Measurements from ENCODE around the gene ST3GAL2.
"Not testable (repeated sequence)": the region's sequence is repeated elsewhere in the genome, so short reads cannot be mapped to it uniquely, and the experiment has no call there.

Gene ST3GAL2

GRCh38 chr16:70417661-70418060 is 21.2 kb downstream of the ST3GAL2 start:
- no peak for DNase-seq (ENCODE audit: low read depth in 2 of 2)

GRCh38 chr16:70416748-70417616 is 21.9 kb downstream of the ST3GAL2 start:
- DNase-seq (ENCODE audit: low read depth in 2 of 2) = no peak

GRCh38 chr16:70413572-70413971 is 25.3 kb downstream of the ST3GAL2 start:
- not testable (repeated sequence) for DNase-seq (ENCODE audit: low read depth in 2 of 2)

GRCh38 chr16:70412385-70412784 is 26.5 kb downstream of the ST3GAL2 start:
- DNase-seq (ENCODE audit: low read depth in 2 of 2) = no peak

- no peak for DNase-seq (ENCODE audit: low read depth in 2 of 2)
Measured at GRCh38 chr16:70410734-70411133, 28.2 kb downstream of the ST3GAL2 start.

- DNase-seq (ENCODE audit: low read depth in 2 of 2) = no peak
Measured at GRCh38 chr16:70407811-70408274, 31.1 kb downstream of the ST3GAL2 start.

GRCh38 chr16:70406104-70406503 is 32.8 kb downstream of the ST3GAL2 start:
- not testable (repeated sequence) for DNase-seq (ENCODE audit: low read depth in 2 of 2)

GRCh38 chr16:70402916-70403659 is 35.8 kb downstream of the ST3GAL2 start:
- DNase-seq (ENCODE audit: low read depth in 2 of 2) = no peak

GRCh38 chr16:70399951-70400350 is 38.9 kb downstream of the ST3GAL2 start:
- DNase-seq (ENCODE audit: low read depth in 2 of 2) = no peak

- no peak for DNase-seq (ENCODE audit: low read depth in 2 of 2)
Measured at GRCh38 chr16:70399381-70399780, 39.5 kb downstream of the ST3GAL2 start.

- DNase-seq (ENCODE audit: low read depth in 2 of 2) = no peak
Measured at GRCh38 chr16:70398177-70398743, 40.6 kb downstream of the ST3GAL2 start.

GRCh38 chr16:70396246-70396904 is 42.5 kb downstream of the ST3GAL2 start:
- no peak for DNase-seq (ENCODE audit: low read depth in 2 of 2)

GRCh38 chr16:70395345-70395901 is 43.5 kb downstream of the ST3GAL2 start:
- DNase-seq (ENCODE audit: low read depth in 2 of 2) = peak; percentile 61 to 65

GRCh38 chr16:70394853-70395252 is 44.0 kb downstream of the ST3GAL2 start:
- no peak for DNase-seq (ENCODE audit: low read depth in 2 of 2)

GRCh38 chr16:70393662-70394061 is 45.2 kb downstream of the ST3GAL2 start:
- no peak for DNase-seq (ENCODE audit: low read depth in 2 of 2)

- no peak for DNase-seq (ENCODE audit: low read depth in 2 of 2)
Measured at GRCh38 chr16:70392606-70393005, 46.3 kb downstream of the ST3GAL2 start.

- no peak for DNase-seq (ENCODE audit: low read depth in 2 of 2)
Measured at GRCh38 chr16:70391881-70392481, 46.9 kb downstream of the ST3GAL2 start.

- no peak for DNase-seq (ENCODE audit: low read depth in 2 of 2)
Measured at GRCh38 chr16:70391446-70391845, 47.5 kb downstream of the ST3GAL2 start.

GRCh38 chr16:70390774-70391173 is 48.1 kb downstream of the ST3GAL2 start:
- no peak for DNase-seq (ENCODE audit: low read depth in 2 of 2)

- DNase-seq (ENCODE audit: low read depth in 2 of 2) = no peak
Measured at GRCh38 chr16:70388006-70388680, 50.8 kb downstream of the ST3GAL2 start.
